Esophagus squamous epithelium (tissue), 4 donors: ENCODE results near the gene TMC1.

Experiments used
- CTCF ChIP-seq, 6 experiments: fragments of 450-650 bp in 4 of 6; fragments of 200-600 bp in 2 of 6; sonication (generic) in 2 of 6; IDR thresholded peaks; one replicate each; pipeline ENCODE4 v1.5.1; 2016 to 2019; ENCODE audit warnings: antibody characterized with exemption in 6 of 6, mild to moderate bottlenecking in 4 of 6, moderate library complexity in 4 of 6
- POLR2A ChIP-seq, 4 donors: fragments of 450-650 bp; IDR thresholded peaks; one replicate each; pipeline ENCODE4 v1.6.1; 2017; ENCODE audit warnings: antibody characterized with exemption in 4 of 4, mild to moderate bottlenecking in 4 of 4, moderate library complexity in 3 of 4

GRCh38 chr9:72650206-72650605, 128.8 kb downstream of the TMC1 start:
- no peak for TF ChIP-seq CTCF (IDR thresholded peaks at IDR 0.05)
- no peak for TF ChIP-seq POLR2A (IDR thresholded peaks at IDR 0.05)
